Thoracic aorta (tissue), 2 donors: ENCODE data around the gene SEM1. TPM values are rescaled to one million over a fixed set of nuclear protein-coding genes. Genes with fewer than 3 reads are reported as not detected.

Source experiments
- ATAC-seq: fragments of 150-250 bp; one replicate; pipeline ENCODE4 v1.8.0; 2017; ENCODE audit warnings: low read depth; ENCODE audit not compliant: insufficient number of reproducible peaks, low FRiP score
- DNase-seq: peaks from one replicate; pipeline ENCODE4 v3.0.0-alpha.2; 2020; ENCODE audit warnings: low spot score
- H3K27ac ChIP-seq, 2 donors: fragments of 200-600 bp; sonication (generic); 1 replicate in 1 of 2; 2 replicates in 1 of 2; pipeline ENCODE4 v1.5.1; 2016; ENCODE audit warnings: mild to moderate bottlenecking in 2 of 2, moderate library complexity in 2 of 2
- H3K27me3 ChIP-seq: fragments of 200-600 bp; sonication (generic); replicated peaks from 2 replicates; pipeline ENCODE4 v1.6.0; 2016; ENCODE audit warnings: mild to moderate bottlenecking; ENCODE audit not compliant: insufficient read depth
- H3K36me3 ChIP-seq: fragments of 200-600 bp; sonication (generic); one replicate; pipeline ENCODE4 v1.5.1; 2016
- H3K4me1 ChIP-seq, 2 donors: fragments of 200-600 bp; sonication (generic); 1 replicate in 1 of 2; 2 replicates in 1 of 2; pipeline versions ENCODE4 v1.5.1 to v1.6.0; 2016; ENCODE audit warnings: low read depth in 2 of 2, mild to moderate bottlenecking in 1 of 2; ENCODE audit not compliant: control insufficient read depth in 1 of 2
- H3K4me3 ChIP-seq: fragments of 200-600 bp; sonication (generic); 2 replicates; pipeline ENCODE4 v1.5.1; 2016; ENCODE audit warnings: mild to moderate bottlenecking
- H3K9me3 ChIP-seq: fragments of 200-600 bp; sonication (generic); 2 replicates; pipeline ENCODE4 v1.5.1; 2016
- total RNA-seq, 2 donors: library from RNA; depleted of rRNA; stranded (reverse); fragments of >200 nt; gene quantifications; one replicate each; pipeline versions ENCODE4 v1.1.0 to v1.2.3, GENCODE V29; 2016
- TF ChIP-seq, protein P1 (sequence below): fragments of 200-600 bp; sonication (generic); IDR thresholded peaks from one replicate; pipeline ENCODE4 v1.5.1; 2019; ENCODE audit warnings: antibody characterized with exemption

Gene SEM1
- total RNA-seq, 2 donors from 2014 or later = 11.1 to 73.9 TPM

- Histone ChIP-seq H3K4me3 (no peak overlapping the region), H3K27me3 (no peaks in the 10 kb centered on the region), H3K27ac (no peak overlapping the region), H3K9me3 (no peaks in the 10 kb centered on the region), H3K4me1 (no peaks in the 10 kb centered on the region), H3K36me3 (peaks cover 20% of the 10 kb centered on the region)
- TF ChIP-seq, protein P1, sequence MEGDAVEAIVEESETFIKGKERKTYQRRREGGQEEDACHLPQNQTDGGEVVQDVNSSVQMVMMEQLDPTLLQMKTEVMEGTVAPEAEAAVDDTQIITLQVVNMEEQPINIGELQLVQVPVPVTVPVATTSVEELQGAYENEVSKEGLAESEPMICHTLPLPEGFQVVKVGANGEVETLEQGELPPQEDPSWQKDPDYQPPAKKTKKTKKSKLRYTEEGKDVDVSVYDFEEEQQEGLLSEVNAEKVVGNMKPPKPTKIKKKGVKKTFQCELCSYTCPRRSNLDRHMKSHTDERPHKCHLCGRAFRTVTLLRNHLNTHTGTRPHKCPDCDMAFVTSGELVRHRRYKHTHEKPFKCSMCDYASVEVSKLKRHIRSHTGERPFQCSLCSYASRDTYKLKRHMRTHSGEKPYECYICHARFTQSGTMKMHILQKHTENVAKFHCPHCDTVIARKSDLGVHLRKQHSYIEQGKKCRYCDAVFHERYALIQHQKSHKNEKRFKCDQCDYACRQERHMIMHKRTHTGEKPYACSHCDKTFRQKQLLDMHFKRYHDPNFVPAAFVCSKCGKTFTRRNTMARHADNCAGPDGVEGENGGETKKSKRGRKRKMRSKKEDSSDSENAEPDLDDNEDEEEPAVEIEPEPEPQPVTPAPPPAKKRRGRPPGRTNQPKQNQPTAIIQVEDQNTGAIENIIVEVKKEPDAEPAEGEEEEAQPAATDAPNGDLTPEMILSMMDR = no peak
- DNase-seq = no peak
- no peak for ATAC-seq
Observed at GRCh38 chr7:96671854-96672253, 37.8 kb downstream of the SEM1 start.

GRCh38 chr7:96670338-96671289 is 39.0 kb downstream of the SEM1 start:
- TF ChIP-seq, protein P1 = no peak
- Histone ChIP-seq H3K4me1 (peaks cover under 1 to 5% of the 10 kb centered on the region in 2 donors), H3K27me3 (no peaks in the 10 kb centered on the region), H3K36me3 (peaks cover 23% of the 10 kb centered on the region), H3K27ac (no peak overlapping the region), H3K9me3 (no peaks in the 10 kb centered on the region), H3K4me3 (no peak overlapping the region)
- ATAC-seq = no peak
- DNase-seq = no peak

DNA sequence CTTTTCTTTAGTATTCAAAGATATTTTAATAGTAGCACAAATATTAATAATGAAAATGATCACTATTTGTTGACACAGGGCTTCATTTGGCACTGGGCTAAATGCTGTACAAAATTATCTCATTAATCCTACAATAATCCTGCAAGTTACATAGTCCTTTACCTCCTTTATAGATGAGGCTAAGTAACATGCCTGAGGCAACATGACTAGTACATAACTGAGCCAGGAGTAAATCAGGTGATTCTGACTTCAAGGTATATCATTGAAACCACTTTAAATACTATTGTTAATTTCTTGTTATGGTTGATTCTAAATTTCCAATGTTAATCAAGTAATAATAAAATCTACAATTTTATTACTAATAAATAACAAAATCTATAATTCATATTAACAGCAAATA is 39.8 kb downstream of the SEM1 start:
- DNase-seq (no peak), ATAC-seq (no peak)
- TF ChIP-seq, protein P1 = no peak

GRCh38 chr7:96667026-96667425 is 42.6 kb downstream of the SEM1 start:
- ATAC-seq = no peak
- no peak for DNase-seq
- Histone ChIP-seq H3K9me3 (no peaks in the 10 kb centered on the region), H3K27me3 (no peaks in the 10 kb centered on the region), H3K27ac (no peak overlapping the region), H3K4me3 (no peak overlapping the region), H3K4me1 (peaks cover 3 to 14% of the 10 kb centered on the region in 2 donors), H3K36me3 (peaks cover 12% of the 10 kb centered on the region)
- TF ChIP-seq, protein P1 = no peak

More for the DNA sequence above, 39.8 kb downstream of the SEM1 start:
- no peak overlapping the region for H3K27ac ChIP-seq
- H3K9me3 ChIP-seq = no peaks in the 10 kb centered on the region
- no peaks in the 10 kb centered on the region for H3K27me3 ChIP-seq
- H3K4me1 ChIP-seq = peaks cover 3 to 13% of the 10 kb centered on the region in 2 donors
- H3K36me3 ChIP-seq = peaks cover 23% of the 10 kb centered on the region
- H3K4me3 ChIP-seq = no peak overlapping the region

GRCh38 chr7:96665689-96666088 is 44.0 kb downstream of the SEM1 start:
- TF ChIP-seq, protein P1 = no peak
- ATAC-seq = no peak
- no peaks in the 10 kb centered on the region for H3K27me3 ChIP-seq

More at GRCh38 chr7:96665689-96666088, 44.0 kb downstream of the SEM1 start:
- Histone ChIP-seq H3K27ac (no peak overlapping the region), H3K4me1 (peaks cover 3 to 14% of the 10 kb centered on the region in 2 donors), H3K36me3 (peaks cover 11% of the 10 kb centered on the region), H3K9me3 (no peaks in the 10 kb centered on the region), H3K4me3 (no peak overlapping the region)
- no peak for DNase-seq
